T-helper 2 cell treated with Interferon-gamma antibody and Interleukin-4, amounts not matched to agents 5 μg/mL and 100 μg/mL, for 36 hours (primary cell): ENCODE measurements around the gene CYB561D1.
A peak's percentile ranks its signal among the peaks of the same experiment; 100 is the strongest.
"Not testable (repeated sequence)": the region's sequence is repeated elsewhere in the genome, so short reads cannot be mapped to it uniquely, and the experiment has no call there.

Source experiments
- DNase-seq: peaks from one replicate; pipeline ENCODE4 v3.0.0; 2021; ENCODE audit warnings: low spot score
- H3K27ac Mint-ChIP-seq: one replicate; pipeline ENCODE4 v1.8.0; 2021; ENCODE audit warnings: mild to moderate bottlenecking, mixed read lengths
- H3K27me3 Mint-ChIP-seq: one replicate; pipeline ENCODE4 v1.8.0; 2021; ENCODE audit warnings: low read depth, mixed read lengths
- H3K36me3 Mint-ChIP-seq: one replicate; pipeline ENCODE4 v1.8.0; 2021; ENCODE audit warnings: low read depth, mixed read lengths
- H3K4me1 Mint-ChIP-seq: one replicate; pipeline ENCODE4 v1.8.0; 2021; ENCODE audit warnings: low read depth, mixed read lengths
- H3K4me3 Mint-ChIP-seq: one replicate; pipeline ENCODE4 v1.8.0; 2022; ENCODE audit warnings: mild to moderate bottlenecking, moderate library complexity, mixed read lengths
- H3K9me3 Mint-ChIP-seq: one replicate; pipeline ENCODE4 v1.8.0; 2021; ENCODE audit warnings: mixed read lengths

Gene CYB561D1

DNA sequence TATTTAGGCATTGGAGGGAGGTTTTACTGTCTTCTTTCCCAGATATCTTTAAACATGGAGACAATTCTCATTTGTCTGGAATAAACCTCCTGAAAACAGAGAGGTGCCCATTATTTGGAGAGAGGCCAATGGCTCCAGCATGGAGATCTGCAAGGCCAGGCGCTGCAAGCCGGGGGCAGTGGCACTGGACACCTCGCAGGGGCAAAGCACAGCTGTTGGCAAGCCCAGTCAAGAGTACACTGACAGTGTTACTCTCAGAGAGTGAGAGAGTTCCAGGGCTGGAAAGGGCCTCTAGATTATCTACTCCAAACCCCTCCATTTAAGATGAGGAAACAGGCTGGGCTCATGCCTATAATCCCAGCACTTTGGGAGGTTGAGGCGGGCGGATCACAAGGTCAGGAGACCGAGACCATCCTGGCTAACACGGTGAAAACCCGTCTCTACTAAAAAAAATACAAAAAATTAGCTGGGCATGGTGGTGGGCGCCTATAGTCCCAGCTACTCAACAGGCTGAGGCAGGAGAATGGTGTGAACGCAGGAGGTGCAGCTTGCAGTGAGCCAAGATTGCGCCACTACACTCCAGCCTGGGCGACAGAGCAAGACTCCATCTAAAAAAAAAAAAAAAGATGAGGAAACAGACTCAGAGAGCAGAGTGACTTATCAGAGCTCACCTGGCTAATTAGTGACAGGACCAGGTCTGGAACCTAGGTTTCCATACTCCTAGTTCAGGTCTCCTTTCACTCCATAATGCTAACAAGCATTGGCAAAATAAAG lies 20.4 kb upstream of the CYB561D1 start:
- H3K27ac Mint-ChIP-seq, DNase-seq, H3K36me3 Mint-ChIP-seq, H3K4me1 Mint-ChIP-seq, H3K4me3 Mint-ChIP-seq, H3K9me3 Mint-ChIP-seq: not testable (repeated sequence)
- H3K27me3 Mint-ChIP-seq, result peaks cover 45% of the 10 kb centered on the region

DNA sequence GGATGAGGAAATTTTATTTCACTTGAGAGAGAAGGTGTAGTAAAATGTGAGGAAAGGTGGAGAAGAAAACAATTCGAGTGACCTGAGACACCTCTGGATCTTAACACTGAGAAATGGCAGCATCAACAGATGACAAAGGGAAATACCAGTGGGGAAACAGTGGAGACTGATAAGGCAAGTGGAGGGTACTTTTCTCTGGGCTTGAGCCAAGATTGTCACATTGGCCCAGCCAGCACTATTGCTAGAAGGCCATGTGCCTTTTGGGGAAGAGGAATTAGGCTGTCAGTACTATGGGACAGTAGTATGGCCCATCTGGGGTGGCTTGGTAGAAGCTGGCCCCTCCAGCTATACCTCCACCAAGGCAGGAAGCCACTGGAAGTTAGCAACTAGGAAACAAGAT lies 19.2 kb upstream of the CYB561D1 start:
- Mint-ChIP-seq H3K27ac (no peak overlapping the region), H3K4me1 (peaks cover 3% of the 10 kb centered on the region), H3K27me3 (peaks cover 43% of the 10 kb centered on the region), H3K4me3 (no peak overlapping the region), H3K9me3 (no peaks in the 10 kb centered on the region), H3K36me3 (no peaks in the 10 kb centered on the region)
- no peak for DNase-seq

DNA sequence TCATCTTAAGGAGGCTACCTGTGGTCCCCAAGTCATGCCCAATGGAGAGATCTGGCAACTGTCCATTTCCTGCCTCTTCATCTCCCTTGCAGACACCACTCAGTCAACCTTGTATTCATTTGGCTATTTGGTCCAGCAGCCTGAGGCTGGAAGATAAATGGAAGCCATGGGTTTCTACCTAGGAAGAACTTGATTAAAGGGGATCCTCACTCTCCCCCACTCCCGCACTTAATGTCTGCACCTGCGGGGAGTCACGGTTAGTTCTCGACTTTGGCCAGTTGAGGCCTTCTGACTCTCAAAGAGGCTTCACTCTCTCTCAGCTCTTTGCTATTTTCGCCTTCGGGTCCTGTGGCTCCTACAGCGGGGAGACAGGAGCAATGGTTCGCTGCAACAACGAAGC lies 18.6 kb upstream of the CYB561D1 start:
- Mint-ChIP-seq H3K27ac (no peak overlapping the region), H3K9me3 (no peaks in the 10 kb centered on the region), H3K4me1 (peaks cover 3% of the 10 kb centered on the region), H3K4me3 (no peak overlapping the region), H3K27me3 (peaks cover 43% of the 10 kb centered on the region), H3K36me3 (no peaks in the 10 kb centered on the region)
- no peak for DNase-seq

DNA sequence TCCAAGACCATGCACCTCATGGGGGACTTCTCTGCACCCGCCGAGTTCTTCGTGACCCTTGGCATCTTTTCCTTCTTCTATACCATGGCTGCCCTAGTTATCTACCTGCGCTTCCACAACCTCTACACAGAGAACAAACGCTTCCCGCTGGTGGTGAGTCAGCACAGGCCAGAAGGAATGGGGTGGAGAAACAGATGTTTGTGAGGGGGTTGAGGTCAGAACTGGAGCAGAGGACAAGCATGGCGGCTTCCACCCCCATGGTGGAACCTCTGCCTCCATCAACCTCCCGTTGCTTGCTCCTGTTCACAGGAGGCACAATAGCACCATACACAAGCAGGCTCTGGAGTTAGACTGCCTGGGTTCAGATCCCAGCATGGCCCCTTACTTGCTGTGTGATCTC lies 17.1 kb upstream of the CYB561D1 start:
- H3K4me3 Mint-ChIP-seq, result no peak overlapping the region
- no peaks in the 10 kb centered on the region for H3K9me3 Mint-ChIP-seq
- no peaks in the 10 kb centered on the region for H3K36me3 Mint-ChIP-seq
- peaks cover 3% of the 10 kb centered on the region for H3K4me1 Mint-ChIP-seq
- DNase-seq, result no peak
- peaks cover 45% of the 10 kb centered on the region for H3K27me3 Mint-ChIP-seq
- H3K27ac Mint-ChIP-seq, result no peak overlapping the region

DNA sequence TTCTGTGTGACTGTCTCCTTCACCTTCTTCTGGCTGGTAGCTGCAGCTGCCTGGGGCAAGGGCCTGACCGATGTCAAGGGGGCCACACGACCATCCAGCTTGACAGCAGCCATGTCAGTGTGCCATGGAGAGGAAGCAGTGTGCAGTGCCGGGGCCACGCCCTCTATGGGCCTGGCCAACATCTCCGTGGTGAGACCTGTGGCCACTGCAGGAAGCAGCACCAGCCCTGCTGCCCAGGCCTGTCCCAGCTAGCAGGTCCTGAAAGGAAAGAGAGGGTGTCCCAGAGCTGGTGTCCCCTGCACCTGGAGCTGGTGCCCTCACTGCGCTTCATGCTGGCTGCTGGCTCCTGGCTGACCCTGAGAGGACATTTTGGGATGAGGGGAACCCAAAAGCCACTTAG lies 16.1 kb upstream of the CYB561D1 start:
- no peaks in the 10 kb centered on the region for H3K36me3 Mint-ChIP-seq
- no peaks in the 10 kb centered on the region for H3K9me3 Mint-ChIP-seq
- peaks cover 50% of the 10 kb centered on the region for H3K27me3 Mint-ChIP-seq
- no peak for DNase-seq
- H3K4me3 Mint-ChIP-seq, result no peak overlapping the region
- H3K4me1 Mint-ChIP-seq, result peaks cover 6% of the 10 kb centered on the region
- no peak overlapping the region for H3K27ac Mint-ChIP-seq

DNA sequence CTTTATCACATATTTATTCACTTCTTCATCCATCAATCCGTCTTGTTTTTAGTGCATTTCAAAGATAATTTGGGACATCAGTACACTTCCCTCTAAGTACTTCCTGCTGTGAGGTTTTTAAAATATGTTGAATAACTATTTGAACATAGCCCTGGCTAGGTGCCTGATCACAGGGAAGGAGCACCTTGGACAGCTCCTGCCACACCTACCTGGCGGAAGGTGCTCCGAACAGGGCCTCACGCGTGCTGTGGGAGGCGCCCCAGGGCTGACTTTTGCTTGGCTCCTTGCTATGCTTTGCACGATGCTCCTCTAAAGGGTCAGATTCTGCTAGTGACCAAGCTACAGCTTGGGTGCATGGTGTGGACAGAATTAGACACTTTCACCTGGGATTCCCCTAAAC lies 15.1 kb upstream of the CYB561D1 start:
- Mint-ChIP-seq H3K36me3 (no peaks in the 10 kb centered on the region), H3K4me1 (peaks cover 13% of the 10 kb centered on the region), H3K27ac (no peak overlapping the region), H3K27me3 (peaks cover 45% of the 10 kb centered on the region), H3K4me3 (no peak overlapping the region), H3K9me3 (no peaks in the 10 kb centered on the region)
- no peak for DNase-seq

DNA sequence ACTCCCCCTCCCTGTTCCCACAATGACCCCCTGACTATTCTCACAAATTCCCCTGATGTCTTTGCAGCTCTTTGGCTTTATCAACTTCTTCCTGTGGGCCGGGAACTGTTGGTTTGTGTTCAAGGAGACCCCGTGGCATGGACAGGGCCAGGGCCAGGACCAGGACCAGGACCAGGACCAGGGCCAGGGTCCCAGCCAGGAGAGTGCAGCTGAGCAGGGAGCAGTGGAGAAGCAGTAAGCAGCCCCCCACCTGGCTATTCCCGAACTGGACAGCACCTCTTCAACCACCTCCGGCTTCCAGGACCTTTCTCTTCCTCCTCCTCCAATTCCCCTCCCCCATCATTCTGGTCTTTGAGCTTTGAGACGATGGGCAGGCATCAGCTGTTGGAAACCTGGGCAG lies 14.6 kb upstream of the CYB561D1 start:
- DNase-seq, result no peak
- H3K36me3 Mint-ChIP-seq, result no peaks in the 10 kb centered on the region
- no peak overlapping the region for H3K4me3 Mint-ChIP-seq
- H3K27me3 Mint-ChIP-seq, result peaks cover 43% of the 10 kb centered on the region
- no peaks in the 10 kb centered on the region for H3K9me3 Mint-ChIP-seq
- peaks cover 16% of the 10 kb centered on the region for H3K4me1 Mint-ChIP-seq
- H3K27ac Mint-ChIP-seq, result no peak overlapping the region

DNA sequence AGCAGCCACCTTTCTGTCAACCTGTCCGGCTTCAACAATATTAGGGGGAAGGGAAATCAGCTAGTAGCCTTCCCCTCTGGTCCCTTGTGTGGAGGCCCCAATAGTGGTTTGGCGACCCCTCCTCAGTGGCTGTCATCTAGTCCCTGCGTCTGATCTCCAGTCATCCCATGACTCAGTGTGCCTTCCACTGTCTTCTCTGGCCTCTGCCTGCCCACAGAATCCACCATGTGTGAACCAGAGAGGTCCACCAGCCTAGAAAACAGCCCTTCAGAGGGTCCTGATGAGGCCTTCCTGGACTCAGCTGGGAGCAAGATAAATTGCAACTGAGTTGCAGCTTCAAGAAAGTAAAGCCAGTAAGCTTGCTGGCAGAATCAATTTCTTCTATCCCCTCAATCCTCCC lies 14.0 kb upstream of the CYB561D1 start:
- Mint-ChIP-seq H3K9me3 (no peaks in the 10 kb centered on the region), H3K4me3 (no peak overlapping the region), H3K27ac (no peak overlapping the region), H3K4me1 (peaks cover 22% of the 10 kb centered on the region), H3K27me3 (peaks cover 43% of the 10 kb centered on the region), H3K36me3 (no peaks in the 10 kb centered on the region)
- no peak for DNase-seq

DNA sequence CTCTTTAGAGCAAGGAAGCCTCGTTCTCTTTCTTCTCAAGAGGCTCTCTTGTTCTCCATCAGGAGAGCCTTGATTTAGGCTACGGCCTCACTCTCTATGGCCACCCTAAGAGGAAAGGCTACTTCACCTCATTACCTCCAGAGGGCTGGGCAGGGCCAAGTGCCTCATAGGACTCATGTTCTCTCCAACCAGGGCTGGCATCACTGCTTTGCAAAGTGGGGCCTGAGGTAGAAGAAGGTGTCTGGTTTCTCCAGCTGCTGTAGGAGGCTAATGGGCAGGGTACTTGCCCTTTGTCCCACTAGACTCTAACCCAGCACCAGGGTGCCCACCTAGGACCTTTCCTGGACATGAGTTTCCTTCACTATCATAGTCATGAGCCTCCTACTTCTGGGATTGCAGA lies 12.2 kb upstream of the CYB561D1 start:
- H3K4me3 Mint-ChIP-seq, result no peak overlapping the region
- H3K9me3 Mint-ChIP-seq, result no peaks in the 10 kb centered on the region
- peaks cover 36% of the 10 kb centered on the region for H3K27me3 Mint-ChIP-seq
- no peak overlapping the region for H3K27ac Mint-ChIP-seq
- no peaks in the 10 kb centered on the region for H3K36me3 Mint-ChIP-seq
- no peak for DNase-seq
- H3K4me1 Mint-ChIP-seq, result peaks cover 32% of the 10 kb centered on the region

DNA sequence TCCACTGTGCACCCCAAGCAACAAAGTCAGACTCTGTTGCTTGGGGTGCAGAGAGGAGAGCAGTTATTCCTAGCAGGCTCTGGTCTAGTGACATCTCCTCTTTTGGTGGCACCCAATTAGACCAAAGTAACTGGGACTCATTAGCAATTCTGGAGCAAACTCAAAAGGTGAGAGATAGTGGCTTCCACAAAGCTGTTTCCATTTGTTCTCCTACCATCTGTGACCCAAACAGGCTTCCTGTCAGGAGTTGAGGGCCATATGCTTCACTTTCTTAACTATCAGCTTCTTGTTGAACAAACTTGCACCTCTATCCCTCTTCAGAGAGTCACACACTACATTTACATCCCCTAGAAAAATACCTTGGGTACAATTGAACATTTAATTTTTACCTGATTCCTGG lies 11.7 kb upstream of the CYB561D1 start:
- Mint-ChIP-seq H3K27me3 (peaks cover 36% of the 10 kb centered on the region), H3K9me3 (no peaks in the 10 kb centered on the region), H3K4me3 (peak overlapping the region; percentile 4), H3K36me3 (no peaks in the 10 kb centered on the region), H3K4me1 (peaks cover 32% of the 10 kb centered on the region), H3K27ac (no peak overlapping the region)
- no peak for DNase-seq

DNA sequence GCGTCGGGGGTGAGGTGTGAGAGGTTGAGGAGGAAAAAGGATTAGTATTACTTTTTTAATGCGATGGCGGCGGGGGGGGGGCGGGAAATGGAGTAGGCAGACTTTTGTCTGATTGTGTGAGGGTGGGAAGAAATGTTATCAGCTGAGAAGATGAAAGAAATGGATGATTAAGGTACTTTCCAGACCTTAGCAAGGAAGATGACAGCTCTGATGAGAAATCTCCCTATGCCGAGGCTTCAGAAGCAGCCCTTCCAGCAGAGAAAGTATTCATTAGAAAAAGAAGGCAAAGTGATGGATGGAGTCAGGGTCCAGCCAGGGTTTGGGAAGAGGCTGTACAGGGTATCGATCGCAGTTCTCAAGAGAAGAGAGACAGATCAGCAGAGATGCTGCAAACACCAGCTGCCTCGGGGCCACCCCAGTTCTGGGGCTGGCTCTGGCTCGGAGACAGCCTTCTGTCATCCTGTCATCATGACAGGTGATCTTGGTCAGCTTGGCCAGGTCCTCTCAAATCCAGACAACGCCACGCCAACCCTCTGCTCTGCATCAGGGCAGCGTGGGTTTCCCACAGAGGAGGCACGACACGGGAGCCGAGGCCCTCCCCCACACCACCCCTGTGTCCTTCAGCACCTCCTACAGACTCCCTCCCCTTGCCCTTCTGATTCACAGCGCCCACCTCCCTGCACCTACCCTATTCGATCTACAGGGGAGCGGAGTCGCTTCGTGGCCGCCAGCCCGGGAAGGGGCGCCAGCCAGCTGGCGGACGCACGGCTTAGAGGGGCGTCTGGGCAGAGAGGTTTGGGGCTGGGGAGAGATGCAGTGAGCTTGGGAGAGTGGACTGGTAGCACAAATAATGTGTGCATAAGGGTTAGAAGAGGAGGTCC lies 10.9 kb upstream of the CYB561D1 start:
- peak; percentile 33 for DNase-seq
- Mint-ChIP-seq H3K4me1 (peaks cover 32% of the 10 kb centered on the region), H3K27me3 (peaks cover 36% of the 10 kb centered on the region), H3K36me3 (peaks cover 3% of the 10 kb centered on the region), H3K4me3 (peak overlapping the region; percentile 91), H3K27ac (peak overlapping the region; percentile 64), H3K9me3 (no peaks in the 10 kb centered on the region)

DNA sequence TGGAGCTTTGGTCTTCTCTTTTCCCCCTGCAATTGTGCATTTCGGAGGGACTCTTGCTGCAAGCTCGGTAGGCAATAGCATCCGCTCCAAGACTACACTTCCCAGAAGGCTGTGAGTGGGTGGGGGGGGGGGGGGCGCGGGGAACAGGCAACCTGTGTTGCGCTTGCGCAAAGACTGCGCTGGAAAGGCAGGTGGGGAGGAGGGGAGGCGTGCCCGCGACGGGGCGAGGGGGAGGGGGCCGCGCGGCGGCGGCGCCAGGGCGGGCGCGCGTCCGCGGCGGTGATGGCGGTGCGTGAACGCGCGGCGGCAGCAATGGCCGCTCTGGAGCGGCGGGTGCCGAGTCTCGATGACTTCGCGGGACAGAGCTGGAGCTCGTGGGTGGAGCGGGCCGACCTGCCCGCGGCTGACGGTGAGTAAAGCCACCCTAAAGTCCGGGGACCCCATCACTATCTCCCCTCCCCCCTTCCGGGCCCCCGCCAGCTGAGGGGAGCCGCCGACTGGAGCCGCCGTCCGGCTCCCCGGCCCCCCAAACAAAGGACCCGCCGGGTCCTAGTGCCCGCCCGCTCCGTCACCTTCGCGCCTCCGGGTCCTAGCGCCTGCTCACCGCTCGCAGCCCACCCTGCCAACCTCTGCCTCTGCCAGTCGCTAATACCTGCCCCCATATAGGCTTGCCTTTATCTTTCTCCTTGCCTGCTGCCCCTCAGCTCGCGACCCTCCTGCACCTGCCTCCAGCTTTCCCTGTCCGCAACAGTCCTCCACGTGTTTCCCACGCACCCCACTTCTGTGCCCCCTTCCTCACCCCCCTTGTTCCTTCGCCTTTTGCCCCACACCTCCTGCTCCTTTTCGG lies 10.0 kb upstream of the CYB561D1 start, which contains the start of gene ATXN7L2:
ATXN7L2 (plus strand) TSS at position 234 of the 847 bp plus-strand sequence; CDS start at position 283, 49 bp downstream.
- Mint-ChIP-seq H3K36me3 (peaks cover 5% of the 10 kb centered on the region), H3K4me1 (peaks cover 31% of the 10 kb centered on the region), H3K27me3 (peaks cover 33% of the 10 kb centered on the region), H3K27ac (peak within 1 kb of the TSS; percentile 87), H3K9me3 (no peaks in the 10 kb centered on the region), H3K4me3 (peak within 1 kb of the TSS; percentile 97)
- DNase-seq, result peak; percentile 83

DNA sequence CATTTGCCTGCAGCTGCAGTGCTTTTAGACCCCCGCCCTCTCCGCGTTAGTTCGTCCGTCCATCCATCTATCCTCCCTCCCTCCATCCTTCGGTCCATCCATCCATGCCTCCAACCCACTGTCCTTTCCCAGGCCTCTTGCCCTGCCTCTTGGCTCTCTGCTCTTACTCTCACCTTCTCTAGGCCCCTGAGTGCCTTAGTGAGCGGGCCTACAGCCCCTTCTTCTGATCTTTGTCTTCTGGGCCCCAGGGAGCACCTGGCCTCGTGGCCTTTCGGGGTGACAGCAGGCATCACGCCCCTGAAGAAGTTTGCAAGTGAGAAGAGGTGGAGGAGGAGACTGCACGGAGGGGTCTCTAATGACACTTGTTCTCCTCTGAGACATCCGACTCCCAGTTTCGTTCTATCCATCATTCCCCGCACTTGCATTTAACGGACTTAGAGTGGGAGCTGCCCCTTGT lies 9.3 kb upstream of the CYB561D1 start:
- no peaks in the 10 kb centered on the region for H3K9me3 Mint-ChIP-seq
- H3K36me3 Mint-ChIP-seq, result peaks cover 5% of the 10 kb centered on the region
- DNase-seq, result no peak
- peaks cover 29% of the 10 kb centered on the region for H3K4me1 Mint-ChIP-seq
- peak overlapping the region; percentile 87 for H3K27ac Mint-ChIP-seq
- peak overlapping the region; percentile 97 for H3K4me3 Mint-ChIP-seq
- H3K27me3 Mint-ChIP-seq, result peaks cover 28% of the 10 kb centered on the region
